CD14-positive monocyte (primary cell): ENCODE data around the gene GNAZ. TPM values are rescaled to one million over a fixed set of nuclear protein-coding genes. Genes with fewer than 3 reads are reported as not detected.

Experiments
- DNase-seq, 3 donors: peaks; one replicate each; pipeline ENCODE4 v3.0.0-alpha.2; 2011 to 2022
- H2AFZ ChIP-seq: 2 replicates; pipeline ENCODE4 v1.6.0; 2012; ENCODE audit warnings: mild to moderate bottlenecking, low read depth, low read length, inconsistent platforms; ENCODE audit not compliant: insufficient read depth, poor library complexity, severe bottlenecking
- H3K27ac ChIP-seq, 2 donors: 1 replicate in 1 of 2; 2 replicates in 1 of 2; pipeline ENCODE4 v1.5.1; 2012 to 2013; ENCODE audit warnings: low read length in 2 of 2, control low read depth in 1 of 2, inconsistent platforms in 1 of 2, low read depth in 1 of 2, mild to moderate bottlenecking in 1 of 2
- H3K27me3 ChIP-seq, 2 donors: one replicate each; pipeline versions ENCODE4 v1.6.0 to v1.6.1; 2011 to 2013; ENCODE audit warnings: low read length in 2 of 2; ENCODE audit not compliant: control insufficient read depth in 2 of 2, insufficient read depth in 2 of 2
- H3K36me3 ChIP-seq, 2 donors: replicated peaks in 1 of 2; 1 replicate in 1 of 2; 2 replicates in 1 of 2; pipeline versions ENCODE4 v1.5.1 to v1.6.1; 2012 to 2013; ENCODE audit warnings: low read length in 2 of 2, control low read depth in 1 of 2, inconsistent platforms in 1 of 2, mild to moderate bottlenecking in 1 of 2; ENCODE audit not compliant: insufficient read depth in 2 of 2, control insufficient read depth in 1 of 2
- H3K4me1 ChIP-seq, 2 donors: 1 replicate in 1 of 2; 2 replicates in 1 of 2; pipeline versions ENCODE4 v1.5.1 to v1.6.1; 2012 to 2013; ENCODE audit warnings: low read length in 2 of 2, control low read depth in 1 of 2, inconsistent platforms in 1 of 2, mild to moderate bottlenecking in 1 of 2, moderate library complexity in 1 of 2; ENCODE audit not compliant: insufficient read depth in 2 of 2, control insufficient read depth in 1 of 2
- H3K4me2 ChIP-seq: replicated peaks from 2 replicates; pipeline ENCODE3; 2012; ENCODE audit warnings: low read length, moderate library complexity, mild to moderate bottlenecking; ENCODE audit not compliant: poor library complexity, severe bottlenecking; ENCODE audit errors: extremely low read depth
- H3K4me3 ChIP-seq, 3 experiments: fragments of 200-600 bp in 1 of 3; sonication (generic) in 1 of 3; replicated peaks in 1 of 3; 1 replicate in 2 of 3; 2 replicates in 1 of 3; pipeline ENCODE4 v1.5.1; 2011 to 2013; ENCODE audit warnings: low read length in 3 of 3, mild to moderate bottlenecking in 3 of 3, control low read depth in 2 of 3, low read depth in 2 of 3, inconsistent platforms in 1 of 3, moderate library complexity in 1 of 3
- H3K79me2 ChIP-seq: 2 replicates; pipeline ENCODE4 v1.6.0; 2012; ENCODE audit warnings: mild to moderate bottlenecking, control low read depth, inconsistent platforms, low read length, moderate library complexity; ENCODE audit not compliant: insufficient read depth
- H3K9ac ChIP-seq: 2 replicates; pipeline ENCODE4 v1.6.0; 2017; ENCODE audit warnings: low read length, mild to moderate bottlenecking; ENCODE audit not compliant: insufficient read depth, poor library complexity, severe bottlenecking
- H3K9me3 ChIP-seq, 2 donors: replicated peaks in 1 of 2; 1 replicate in 1 of 2; 2 replicates in 1 of 2; pipeline versions ENCODE4 v1.5.1 to v1.6.1; 2012 to 2013; ENCODE audit warnings: low read length in 2 of 2, control low read depth in 1 of 2; ENCODE audit not compliant: control insufficient read depth in 1 of 2, insufficient read depth in 1 of 2
- H4K20me1 ChIP-seq: 2 replicates; pipeline ENCODE4 v1.6.0; 2012; ENCODE audit warnings: mild to moderate bottlenecking, low read length, control low read depth, moderate library complexity; ENCODE audit not compliant: insufficient read depth
- H3K27ac Mint-ChIP-seq, 7 donors: one replicate each; pipeline ENCODE4 v1.8.0; 2020; ENCODE audit warnings: mild to moderate bottlenecking in 7 of 7, mixed read lengths in 7 of 7, moderate library complexity in 6 of 7, inconsistent platforms in 2 of 7
- H3K27me3 Mint-ChIP-seq, 3 donors: one replicate each; pipeline ENCODE4 v1.8.0; 2021 to 2022; ENCODE audit warnings: low read depth in 3 of 3, mild to moderate bottlenecking in 3 of 3, mixed read lengths in 3 of 3, moderate library complexity in 3 of 3, inconsistent platforms in 1 of 3
- H3K36me3 Mint-ChIP-seq, 2 donors: one replicate each; pipeline ENCODE4 v1.8.0; 2020; ENCODE audit warnings: mixed read lengths in 2 of 2, inconsistent platforms in 1 of 2, mild to moderate bottlenecking in 1 of 2
- H3K4me1 Mint-ChIP-seq: one replicate; pipeline ENCODE4 v1.8.0; 2020; ENCODE audit warnings: mild to moderate bottlenecking, mixed read lengths
- H3K4me3 Mint-ChIP-seq, 2 donors: one replicate each; pipeline ENCODE4 v1.8.0; 2020; ENCODE audit warnings: mild to moderate bottlenecking in 2 of 2, mixed read lengths in 2 of 2, moderate library complexity in 1 of 2
- H3K9me3 Mint-ChIP-seq, 7 donors: one replicate each; pipeline ENCODE4 v1.8.0; 2020 to 2022; ENCODE audit warnings: mixed read lengths in 7 of 7, mild to moderate bottlenecking in 6 of 7, moderate library complexity in 6 of 7, inconsistent platforms in 2 of 7
- WGBS: methylation state at CpG from one replicate; pipeline ENCODE4 v1.1.5; 2013; ENCODE audit warnings: missing lambda C conversion rate; ENCODE audit not compliant: insufficient coverage; 5-methylcytosine and 5-hydroxymethylcytosine counted together
- intact Hi-C, 2 donors: fragments of 100-400 bp; cut with micrococcal nuclease; formaldehyde crosslinking; loops; one replicate each; pipeline versions ENCODE4 v1.15.0 to v1.15.1; 2023
- polyA plus RNA-seq, 3 donors: library from polyadenylated mRNA; depleted of rRNA in 1 of 3; unstranded in 2 of 3; stranded (reverse) in 1 of 3; fragments of 300-500 nt in 2 of 3; fragments of >200 nt in 1 of 3; fragmentation: Illumina TruSeq in 2 of 3; gene quantifications; 1 replicate in 2 of 3; 2 replicates in 1 of 3; pipeline ENCODE4 v1.2.3, GENCODE V29; 2012 to 2021
- TF ChIP-seq, protein P1 (sequence below): fragments of 200-600 bp; IDR thresholded peaks from one replicate; pipeline ENCODE4 v1.8.0; 2022; ENCODE audit warnings: antibody characterized with exemption, mild to moderate bottlenecking

Gene GNAZ
- polyA plus RNA-seq, 3 donors = 0.04 to 0.05 TPM; not detected in 1

GRCh38 chr22:23150762-23151161 lies 80.4 kb downstream of the GNAZ start:
- H3K27ac Mint-ChIP-seq = peak overlapping the region in 6 of 7 donors; percentile 26 to 80 (median 60)

DNA sequence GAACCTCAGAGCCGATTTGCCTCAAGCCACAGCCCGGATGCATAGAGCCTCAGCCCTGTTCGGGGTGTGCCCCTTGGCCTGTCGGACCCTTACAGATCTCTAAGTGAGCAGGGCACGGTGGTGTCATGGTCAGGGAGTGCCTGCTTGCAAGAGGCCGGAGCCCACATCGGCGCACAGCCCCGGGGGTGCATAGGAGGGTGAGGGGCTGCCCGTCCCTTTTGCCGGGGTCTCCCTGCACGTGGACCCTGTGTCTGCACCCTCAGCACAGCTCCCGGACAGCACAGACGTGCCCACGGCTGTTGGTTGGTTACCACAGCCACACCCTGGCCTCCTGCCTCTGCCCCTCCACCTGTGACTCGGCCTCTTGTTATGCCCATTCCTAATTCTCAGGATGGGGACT lies 81.5 kb downstream of the GNAZ start:
- peak overlapping the region in 3 of 7 donors; percentile 62 to 99 (median 94) for H3K27ac Mint-ChIP-seq
- peaks cover 0 to 6% (median 0%) of the 10 kb centered on the region in 3 donors for H3K27me3 Mint-ChIP-seq
- no peak for DNase-seq
- Histone ChIP-seq H2AFZ (peak overlapping the region; percentile 93), H3K4me3 (no peak overlapping the region), H3K36me3 (no peaks in the 10 kb centered on the region), H3K4me1 (peaks cover 37 to 46% of the 10 kb centered on the region in 2 donors), H3K4me2 (no peak overlapping the region), H3K79me2 (no peaks in the 10 kb centered on the region), H3K9ac (peak overlapping the region; percentile 69), H4K20me1 (no peaks in the 10 kb centered on the region), H3K27ac (no peak overlapping the region), H3K9me3 (no peaks in the 10 kb centered on the region), H3K27me3 (no peaks in the 10 kb centered on the region)
- H3K4me1 Mint-ChIP-seq = peaks cover 42% of the 10 kb centered on the region
- no peak overlapping the region for H3K4me3 Mint-ChIP-seq
- TF ChIP-seq, protein P1, sequence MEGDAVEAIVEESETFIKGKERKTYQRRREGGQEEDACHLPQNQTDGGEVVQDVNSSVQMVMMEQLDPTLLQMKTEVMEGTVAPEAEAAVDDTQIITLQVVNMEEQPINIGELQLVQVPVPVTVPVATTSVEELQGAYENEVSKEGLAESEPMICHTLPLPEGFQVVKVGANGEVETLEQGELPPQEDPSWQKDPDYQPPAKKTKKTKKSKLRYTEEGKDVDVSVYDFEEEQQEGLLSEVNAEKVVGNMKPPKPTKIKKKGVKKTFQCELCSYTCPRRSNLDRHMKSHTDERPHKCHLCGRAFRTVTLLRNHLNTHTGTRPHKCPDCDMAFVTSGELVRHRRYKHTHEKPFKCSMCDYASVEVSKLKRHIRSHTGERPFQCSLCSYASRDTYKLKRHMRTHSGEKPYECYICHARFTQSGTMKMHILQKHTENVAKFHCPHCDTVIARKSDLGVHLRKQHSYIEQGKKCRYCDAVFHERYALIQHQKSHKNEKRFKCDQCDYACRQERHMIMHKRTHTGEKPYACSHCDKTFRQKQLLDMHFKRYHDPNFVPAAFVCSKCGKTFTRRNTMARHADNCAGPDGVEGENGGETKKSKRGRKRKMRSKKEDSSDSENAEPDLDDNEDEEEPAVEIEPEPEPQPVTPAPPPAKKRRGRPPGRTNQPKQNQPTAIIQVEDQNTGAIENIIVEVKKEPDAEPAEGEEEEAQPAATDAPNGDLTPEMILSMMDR = no peak
- H3K36me3 Mint-ChIP-seq = no peaks in the 10 kb centered on the region
- intact Hi-C loops = no loop called here
- H3K9me3 Mint-ChIP-seq = peaks cover 0 to 4% (median 0%) of the 10 kb centered on the region in 7 donors
- WGBS = 96% methylated on average over 11 of the region's 16 CpGs

More at GRCh38 chr22:23150762-23151161, 80.4 kb downstream of the GNAZ start:
- WGBS = 42% methylated on average over 5 of the region's 6 CpGs
- no peaks in the 10 kb centered on the region for H3K9me3 ChIP-seq
- intact Hi-C loops = no loop called here
- no peaks in the 10 kb centered on the region for H4K20me1 ChIP-seq
- no peak overlapping the region for H3K4me3 ChIP-seq
- peaks cover 0 to 5% (median 2%) of the 10 kb centered on the region in 3 donors for H3K27me3 Mint-ChIP-seq
- no peak overlapping the region for H3K4me2 ChIP-seq
- DNase-seq = no peak
- H3K9ac ChIP-seq = no peak overlapping the region
- H3K4me3 Mint-ChIP-seq = peak overlapping the region in 1 of 2 donors; percentile 68
- H3K36me3 ChIP-seq = no peaks in the 10 kb centered on the region
- H3K79me2 ChIP-seq = no peaks in the 10 kb centered on the region
- no peaks in the 10 kb centered on the region for H3K27me3 ChIP-seq
- H2AFZ ChIP-seq = peak overlapping the region; percentile 60
- no peak overlapping the region for H3K27ac ChIP-seq
- TF ChIP-seq, protein P1 = no peak
- H3K4me1 ChIP-seq = peaks cover 32 to 41% of the 10 kb centered on the region in 2 donors
- H3K36me3 Mint-ChIP-seq = no peaks in the 10 kb centered on the region
- peaks cover 0 to 4% (median 0%) of the 10 kb centered on the region in 7 donors for H3K9me3 Mint-ChIP-seq
- H3K4me1 Mint-ChIP-seq = peaks cover 39% of the 10 kb centered on the region
